HG02973 (cell line): ENCODE data around the gene ZNF574.
A peak's percentile ranks its signal among the peaks of the same experiment; 100 is the strongest.
"Not testable (repeated sequence)": the region's sequence is repeated elsewhere in the genome, so short reads cannot be mapped to it uniquely, and the experiment has no call there.

Source experiments
- ATAC-seq: cut with Tn5 transposase; IDR thresholded peaks from one replicate; pipeline ENCODE4 v1.9.1; 2021; ENCODE audit warnings: moderate library complexity; ENCODE audit not compliant: unreplicated experiment

ZNF574 gene

GRCh38 chr19:42075616-42076379, at the start of gene ZNF574:
Gene ZNF574 (plus strand): TSS chr19:42076166. CDS start chr19:42078607, 2,441 bp downstream.
- ATAC-seq: peak; percentile 88

- ATAC-seq: no peak
These were observed 47.4 kb upstream of the ZNF574 start for GRCh38 chr19:42028304-42029216.

GRCh38 chr19:42030645-42031440, 45.1 kb upstream of the ZNF574 start:
- ATAC-seq: no peak

- ATAC-seq: no peak
These were observed 43.5 kb upstream of the ZNF574 start for GRCh38 chr19:42032431-42032830.

GRCh38 chr19:42033413-42033812, 42.6 kb upstream of the ZNF574 start:
- ATAC-seq: no peak

GRCh38 chr19:42034640-42035391, 41.1 kb upstream of the ZNF574 start:
- ATAC-seq: not testable (repeated sequence)

GRCh38 chr19:42037649-42038048, 38.3 kb upstream of the ZNF574 start:
- ATAC-seq: no peak

GRCh38 chr19:42038666-42039065, 37.3 kb upstream of the ZNF574 start:
- no peak for ATAC-seq

- no peak for ATAC-seq
These were observed 35.9 kb upstream of the ZNF574 start for GRCh38 chr19:42040031-42040430.

GRCh38 chr19:42040491-42040890, 35.5 kb upstream of the ZNF574 start:
- ATAC-seq: not testable (repeated sequence)

GRCh38 chr19:42042455-42043170, 33.4 kb upstream of the ZNF574 start:
- ATAC-seq: no peak

GRCh38 chr19:42045575-42045974, 30.4 kb upstream of the ZNF574 start:
- no peak for ATAC-seq

- no peak for ATAC-seq
These were observed 27.0 kb upstream of the ZNF574 start for GRCh38 chr19:42048992-42049391.

- no peak for ATAC-seq
These were observed 24.5 kb upstream of the ZNF574 start for GRCh38 chr19:42051166-42052115.

GRCh38 chr19:42052241-42052863, 23.6 kb upstream of the ZNF574 start:
- ATAC-seq: no peak

- no peak for ATAC-seq
These were observed 22.7 kb upstream of the ZNF574 start for GRCh38 chr19:42053037-42053935.

GRCh38 chr19:42054205-42054604, 21.8 kb upstream of the ZNF574 start:
- no peak for ATAC-seq
